ENCODE results near the gene UEVLD.
A peak's percentile ranks its signal among the peaks of the same experiment; 100 is the strongest.

The UEVLD gene

DNA sequence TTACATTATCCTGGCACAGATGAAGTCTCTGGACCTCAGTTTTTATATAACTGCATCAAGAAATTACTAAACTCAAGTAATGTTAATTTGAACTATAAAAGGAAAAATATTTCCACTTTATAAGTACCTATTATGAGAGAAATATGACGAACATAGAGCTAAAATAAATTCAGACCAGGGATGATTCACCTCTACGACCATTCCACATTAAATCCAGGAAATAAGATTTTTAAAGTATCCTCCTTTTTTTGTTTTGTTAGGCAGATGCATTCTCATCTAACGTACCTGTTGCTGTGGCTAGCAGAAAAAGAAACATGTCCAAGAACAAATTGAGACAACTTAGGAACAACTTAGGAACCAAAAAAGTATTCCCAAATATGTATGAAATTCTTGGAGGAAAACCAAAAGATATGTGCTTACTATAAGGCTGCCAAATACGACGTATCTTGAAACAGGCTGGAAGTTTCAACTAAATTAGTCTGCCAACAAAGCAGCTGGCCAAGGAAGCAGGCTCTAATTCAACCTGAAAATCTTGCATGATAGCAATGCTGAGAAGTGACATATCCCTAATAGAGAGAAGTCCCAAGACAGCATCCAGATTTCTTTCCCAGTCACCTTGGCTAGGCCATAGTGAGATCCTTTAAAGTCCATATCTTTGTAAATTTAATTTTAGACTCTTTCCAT lies 29.9 kb upstream of the UEVLD start:
- peak overlapping the region; percentile 5 for H3K4me3 ChIP-seq (replicated peaks; ENCODE audit: low read depth, low read length)
- DNase-seq (ENCODE audit: low read depth), result peak; percentile 75
- TF ChIP-seq, protein P1, sequence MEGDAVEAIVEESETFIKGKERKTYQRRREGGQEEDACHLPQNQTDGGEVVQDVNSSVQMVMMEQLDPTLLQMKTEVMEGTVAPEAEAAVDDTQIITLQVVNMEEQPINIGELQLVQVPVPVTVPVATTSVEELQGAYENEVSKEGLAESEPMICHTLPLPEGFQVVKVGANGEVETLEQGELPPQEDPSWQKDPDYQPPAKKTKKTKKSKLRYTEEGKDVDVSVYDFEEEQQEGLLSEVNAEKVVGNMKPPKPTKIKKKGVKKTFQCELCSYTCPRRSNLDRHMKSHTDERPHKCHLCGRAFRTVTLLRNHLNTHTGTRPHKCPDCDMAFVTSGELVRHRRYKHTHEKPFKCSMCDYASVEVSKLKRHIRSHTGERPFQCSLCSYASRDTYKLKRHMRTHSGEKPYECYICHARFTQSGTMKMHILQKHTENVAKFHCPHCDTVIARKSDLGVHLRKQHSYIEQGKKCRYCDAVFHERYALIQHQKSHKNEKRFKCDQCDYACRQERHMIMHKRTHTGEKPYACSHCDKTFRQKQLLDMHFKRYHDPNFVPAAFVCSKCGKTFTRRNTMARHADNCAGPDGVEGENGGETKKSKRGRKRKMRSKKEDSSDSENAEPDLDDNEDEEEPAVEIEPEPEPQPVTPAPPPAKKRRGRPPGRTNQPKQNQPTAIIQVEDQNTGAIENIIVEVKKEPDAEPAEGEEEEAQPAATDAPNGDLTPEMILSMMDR (IDR thresholded peaks at IDR 0.05; ENCODE audit: low read length, missing control alignments), result no peak

DNA sequence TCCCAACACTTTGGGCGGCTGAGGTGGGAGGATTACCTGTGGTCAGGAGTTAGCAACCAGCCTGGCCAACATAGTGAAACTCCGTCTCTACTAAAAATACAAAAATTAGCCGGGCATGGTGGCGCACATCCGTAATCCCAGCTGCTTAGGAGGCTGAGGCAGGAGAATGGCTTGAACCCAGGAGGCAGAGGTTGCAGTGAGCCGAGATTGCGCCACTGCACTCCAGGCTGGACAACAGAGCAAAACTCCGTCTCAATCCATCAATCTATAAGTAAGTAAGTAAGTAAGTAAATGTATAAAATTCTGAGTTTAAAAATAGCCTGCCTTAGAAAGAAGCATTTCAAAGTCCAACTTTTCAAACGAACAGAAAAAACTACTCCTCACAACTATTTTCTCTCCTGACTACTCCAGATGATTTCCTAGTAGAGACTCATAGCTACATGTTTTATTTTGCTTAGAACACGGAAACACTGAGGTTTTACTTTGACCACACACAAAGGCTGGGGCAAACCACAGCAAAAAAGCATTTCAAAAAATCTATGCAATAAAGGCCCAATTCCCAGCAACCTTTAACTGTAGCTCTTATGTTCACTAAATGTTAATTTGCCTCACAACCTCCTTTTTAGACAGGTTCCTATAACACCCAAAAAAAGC lies 29.3 kb upstream of the UEVLD start:
- TF ChIP-seq, protein P1 (IDR thresholded peaks at IDR 0.05; ENCODE audit: low read length, missing control alignments), result no peak
- H3K4me3 ChIP-seq (replicated peaks; ENCODE audit: low read depth, low read length), result peak overlapping the region; percentile 5
- peak; percentile 54 for DNase-seq (ENCODE audit: low read depth)

DNA sequence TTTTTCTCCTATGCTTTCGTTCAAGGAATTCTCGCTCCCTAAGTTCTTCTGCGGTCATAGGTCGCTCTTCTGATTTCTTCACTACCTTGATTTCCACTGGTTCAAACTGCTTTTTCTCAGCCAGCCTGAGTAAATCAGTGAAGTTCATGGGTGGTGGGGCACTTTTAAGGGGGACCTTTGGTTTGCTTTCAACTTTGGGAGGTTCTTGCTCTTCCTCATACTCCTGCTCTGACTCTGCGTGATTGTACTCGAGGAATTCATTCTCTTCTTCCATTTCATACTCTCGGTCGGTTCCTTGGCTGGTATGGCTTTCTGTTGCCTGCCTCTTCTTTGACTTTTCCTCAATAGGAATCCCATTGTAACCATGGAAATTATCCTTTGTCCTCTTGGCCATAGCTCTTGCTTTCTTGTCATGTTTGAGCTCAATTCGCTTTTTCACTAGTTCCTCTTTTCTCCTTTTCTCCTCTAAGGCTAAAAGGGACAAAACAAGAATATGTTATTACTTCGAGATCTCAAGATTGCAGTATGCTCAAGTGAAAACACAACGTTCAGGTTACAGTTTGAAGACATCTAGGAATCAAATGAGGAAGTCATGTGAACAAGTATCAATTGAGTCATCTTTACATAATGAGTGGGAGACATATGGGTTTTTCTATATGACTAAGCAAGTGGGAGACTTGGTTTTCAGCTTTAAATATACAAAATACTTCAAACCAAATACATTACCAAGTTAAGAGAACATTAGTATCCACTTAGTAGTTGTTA lies 27.3 kb upstream of the UEVLD start:
- H3K4me3 ChIP-seq (replicated peaks; ENCODE audit: low read depth, low read length), result no peak overlapping the region
- DNase-seq (ENCODE audit: low read depth), result no peak
- TF ChIP-seq, protein P1 (IDR thresholded peaks at IDR 0.05; ENCODE audit: low read length, missing control alignments), result no peak

DNA sequence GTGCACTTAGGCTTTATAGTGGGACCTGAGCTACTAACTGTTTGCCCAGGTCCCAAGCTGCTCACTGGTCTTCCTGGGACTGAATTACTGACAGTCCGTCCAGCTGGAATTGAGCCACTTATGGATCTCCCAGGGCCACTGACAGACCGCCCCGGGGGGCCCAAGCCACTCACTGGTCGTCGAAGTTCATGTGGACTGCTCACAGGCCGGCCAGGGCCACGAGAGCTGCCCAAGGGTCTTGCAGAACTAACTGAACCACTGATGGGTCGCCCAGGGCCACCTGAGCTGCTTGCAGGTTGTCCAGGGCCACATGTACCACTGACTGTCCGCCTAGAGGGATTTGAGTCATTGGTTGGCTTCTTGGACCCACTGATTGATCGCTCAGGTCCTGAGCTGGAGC lies 26.1 kb upstream of the UEVLD start:
- no peak overlapping the region for H3K4me3 ChIP-seq (replicated peaks; ENCODE audit: low read depth, low read length)
- DNase-seq (ENCODE audit: low read depth), result no peak
- TF ChIP-seq, protein P1 (IDR thresholded peaks at IDR 0.05; ENCODE audit: low read length, missing control alignments), result no peak

GRCh38 chr11:18612394-18612793 lies 23.9 kb upstream of the UEVLD start:
- no peak overlapping the region for H3K4me3 ChIP-seq (replicated peaks; ENCODE audit: low read depth, low read length)
- no peak for DNase-seq (ENCODE audit: low read depth)
- TF ChIP-seq, protein P1 (IDR thresholded peaks at IDR 0.05; ENCODE audit: low read length, missing control alignments), result no peak

- TF ChIP-seq, protein P1 (IDR thresholded peaks at IDR 0.05; ENCODE audit: low read length, missing control alignments), result no peak
- no peak for DNase-seq (ENCODE audit: low read depth)
These were observed 22.7 kb upstream of the UEVLD start for GRCh38 chr11:18611196-18611595.

More at GRCh38 chr11:18611196-18611595, 22.7 kb upstream of the UEVLD start:
- no peak overlapping the region for H3K4me3 ChIP-seq (replicated peaks; ENCODE audit: low read depth, low read length)
